GM19372 (cell line): ENCODE data around the gene BPIFB4.

Source experiments
- ATAC-seq: cut with Tn5 transposase; IDR thresholded peaks from one replicate; pipeline ENCODE4 v1.9.1; 2021; ENCODE audit warnings: mild to moderate bottlenecking, low read depth, moderate library complexity; ENCODE audit not compliant: unreplicated experiment

BPIFB4 gene

DNA sequence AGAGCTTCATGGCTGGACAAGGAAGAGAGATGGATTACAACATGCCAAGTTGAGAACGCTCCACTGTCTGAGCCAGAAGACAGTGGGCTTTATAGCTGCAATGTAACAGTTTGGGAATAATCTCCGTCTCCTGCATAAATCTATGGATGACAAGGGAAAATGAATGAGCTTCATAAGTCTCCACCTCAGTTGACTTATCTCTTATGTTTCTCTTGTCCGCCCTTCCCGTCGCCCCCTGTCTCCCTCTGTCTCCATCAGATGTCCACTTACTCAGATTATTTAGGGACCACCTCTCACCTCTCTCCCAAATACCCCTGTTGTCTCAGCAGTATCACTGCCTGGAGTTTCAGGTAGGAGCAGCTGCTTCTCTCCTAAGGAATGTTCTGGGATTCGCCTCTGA is 74.8 kb downstream of the BPIFB4 start:
- no peak for ATAC-seq

DNA sequence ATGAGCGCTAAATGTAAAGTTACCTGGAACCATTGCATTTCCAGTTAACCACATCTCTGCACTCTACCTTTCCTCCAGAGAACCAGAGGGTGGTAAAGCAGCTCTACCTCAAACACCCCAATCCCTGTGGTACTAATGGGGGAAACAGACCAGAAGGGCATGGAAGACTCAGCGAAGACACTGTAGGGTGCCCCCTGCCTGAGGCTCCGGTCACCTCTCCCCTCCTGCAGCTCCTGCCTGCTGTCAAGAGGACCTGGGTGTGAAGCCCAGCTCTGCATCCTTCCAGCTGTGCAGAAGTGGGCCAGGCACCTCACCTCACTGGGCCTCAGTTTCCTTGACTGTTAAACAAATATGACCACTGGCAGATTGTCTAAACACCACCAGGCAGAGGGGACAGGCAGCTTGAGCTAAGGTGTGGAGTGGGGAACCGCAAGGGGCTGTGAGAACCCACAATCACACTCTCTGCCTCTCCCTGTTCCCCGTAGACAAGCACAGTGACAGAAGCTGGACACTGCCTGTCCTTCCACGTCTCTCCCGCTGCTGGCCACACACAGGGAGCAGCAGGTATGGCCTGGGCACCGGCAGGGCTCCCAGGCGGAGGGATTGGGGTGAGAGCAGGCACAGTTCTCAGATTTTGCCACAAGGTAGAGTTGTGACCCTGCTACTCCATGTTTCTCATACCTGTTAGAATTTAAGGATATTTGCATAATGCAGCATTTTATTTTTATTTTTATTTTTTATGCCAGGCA is 79.4 kb downstream of the BPIFB4 start:
- ATAC-seq = no peak

GRCh38 chr20:33159713-33160112 is 80.3 kb downstream of the BPIFB4 start:
- no peak for ATAC-seq

GRCh38 chr20:33160681-33161080 is 81.2 kb downstream of the BPIFB4 start:
- ATAC-seq = no peak
